IMR-90 (cell line): Measurements from ENCODE around the gene DEAF1. TPM values are rescaled to one million over a fixed set of nuclear protein-coding genes. Genes with fewer than 3 reads are reported as not detected.

Experiments used
- ATAC-seq: fragments of 200-7000 bp; cut with Tn5 transposase; 2 replicates; pipeline ENCODE4 v1.9.1; 2020; ENCODE audit warnings: low read depth, mild to moderate bottlenecking, moderate library complexity
- BruUV-seq: library from RNA; stranded (reverse); fragments of 400-500 nt; replicated peaks from 2 replicates; lab custom pipeline; 2021; lab: Mats Ljungman, UMichigan
- CTCF ChIA-PET: fragments of 300-600 bp; formaldehyde crosslinking; extraction: SDS; loops from one replicate; lab custom pipeline; 2021; ENCODE audit warnings: antibody characterized with exemption; lab: Yijun Ruan, JAX
- POLR2A ChIA-PET: fragments of 300-600 bp; sonication (Branson Sonifier 250); formaldehyde crosslinking; loops from one replicate; lab custom pipeline; 2022; ENCODE audit warnings: antibody characterized with exemption; ENCODE audit not compliant: unreplicated experiment; lab: Charles Lee
- DNase-seq: peaks from one replicate; pipeline ENCODE4 v3.0.0; 2013
- H2AFZ ChIP-seq: replicated peaks from 2 replicates; pipeline ENCODE3; 2013; ENCODE audit warnings: low read length, mild to moderate bottlenecking; ENCODE audit not compliant: poor library complexity
- H2AK5ac ChIP-seq: 2 replicates; pipeline ENCODE4 v1.6.1; 2013; ENCODE audit warnings: low read depth, low read length, inconsistent platforms
- H2AK9ac ChIP-seq: replicated peaks from 2 replicates; pipeline ENCODE3; 2013; ENCODE audit warnings: mild to moderate bottlenecking, low read depth, low read length, moderate library complexity; ENCODE audit not compliant: poor library complexity
- H2BK120ac ChIP-seq: 2 replicates; pipeline ENCODE4 v1.6.1; 2013; ENCODE audit warnings: low read depth, low read length, inconsistent platforms
- H2BK15ac ChIP-seq: 3 replicates; pipeline ENCODE4 v1.6.1; 2013; ENCODE audit warnings: low read depth, low read length, inconsistent platforms
- H2BK20ac ChIP-seq: 2 replicates; pipeline ENCODE4 v1.6.1; 2013; ENCODE audit warnings: low read depth, mild to moderate bottlenecking, inconsistent platforms, low read length, moderate library complexity
- H2BK5ac ChIP-seq: 2 replicates; pipeline ENCODE4 v1.6.1; 2013; ENCODE audit warnings: mild to moderate bottlenecking, low read depth, low read length, inconsistent platforms; ENCODE audit not compliant: poor library complexity, severe bottlenecking
- H3K14ac ChIP-seq: replicated peaks from 2 replicates; pipeline ENCODE4 v1.6.1; 2013; ENCODE audit warnings: low read depth, low read length, inconsistent platforms
- H3K18ac ChIP-seq: 2 replicates; pipeline ENCODE4 v1.6.1; 2013; ENCODE audit warnings: low read depth, low read length, control low read depth
- H3K23ac ChIP-seq: 2 replicates; pipeline ENCODE4 v1.6.1; 2013; ENCODE audit warnings: low read depth, low read length, inconsistent platforms
- H3K27ac ChIP-seq: 2 replicates; pipeline ENCODE4 v1.5.1; 2013; ENCODE audit warnings: mild to moderate bottlenecking, control low read depth, low read length; ENCODE audit not compliant: insufficient read depth
- H3K27me3 ChIP-seq: 2 replicates; pipeline ENCODE4 v1.6.1; 2013; ENCODE audit warnings: low read length; ENCODE audit not compliant: control insufficient read depth, insufficient read depth
- H3K36me3 ChIP-seq: 2 replicates; pipeline ENCODE4 v1.6.1; 2013; ENCODE audit warnings: low read length, mixed read lengths; ENCODE audit not compliant: control insufficient read depth, insufficient read depth
- H3K4ac ChIP-seq: 2 replicates; pipeline ENCODE4 v1.6.1; 2013; ENCODE audit warnings: low read depth, low read length, inconsistent platforms
- H3K4me1 ChIP-seq: 2 replicates; pipeline ENCODE4 v1.6.1; 2013; ENCODE audit warnings: low read length, mixed read lengths; ENCODE audit not compliant: control insufficient read depth, insufficient read depth
- H3K4me2 ChIP-seq: 2 replicates; pipeline ENCODE4 v1.6.1; 2013; ENCODE audit warnings: low read depth, mild to moderate bottlenecking, control low read depth, low read length, moderate library complexity
- H3K4me3 ChIP-seq: 2 replicates; pipeline ENCODE4 v1.5.1; 2013; ENCODE audit warnings: low read depth, mild to moderate bottlenecking, control low read depth, low read length, moderate library complexity; ENCODE audit not compliant: insufficient read depth
- H3K56ac ChIP-seq: 2 replicates; pipeline ENCODE4 v1.6.1; 2013; ENCODE audit warnings: low read length, inconsistent platforms; ENCODE audit not compliant: insufficient read depth; ENCODE audit errors: extremely low read depth
- H3K79me1 ChIP-seq, 2 experiments: 2 replicates each; pipeline ENCODE4 v1.6.1; 2013; ENCODE audit warnings: low read length in 2 of 2, inconsistent platforms in 1 of 2, low read depth in 1 of 2
- H3K9ac ChIP-seq: 2 replicates; pipeline ENCODE4 v1.6.1; 2013; ENCODE audit warnings: low read depth, low read length, control low read depth
- H3K9me1 ChIP-seq: 2 replicates; pipeline ENCODE4 v1.6.1; 2013; ENCODE audit warnings: low read length, inconsistent platforms; ENCODE audit not compliant: insufficient read depth
- H3K9me3 ChIP-seq: 2 replicates; pipeline ENCODE4 v1.6.1; 2013; ENCODE audit warnings: low read length; ENCODE audit not compliant: control insufficient read depth, insufficient read depth
- H4K20me1 ChIP-seq: 2 replicates; pipeline ENCODE4 v1.6.1; 2013; ENCODE audit warnings: low read length, inconsistent platforms; ENCODE audit not compliant: insufficient read depth
- H4K5ac ChIP-seq: 2 replicates; pipeline ENCODE4 v1.6.1; 2013; ENCODE audit warnings: mild to moderate bottlenecking, low read depth, low read length, control low read depth
- H4K8ac ChIP-seq, 2 experiments: 2 replicates each; pipeline ENCODE4 v1.6.1; 2013; ENCODE audit warnings: low read depth in 2 of 2, low read length in 2 of 2, control low read depth in 1 of 2, inconsistent platforms in 1 of 2
- H4K91ac ChIP-seq: 2 replicates; pipeline ENCODE4 v1.6.1; 2013; ENCODE audit warnings: low read depth, low read length, inconsistent platforms; ENCODE audit not compliant: insufficient read depth
- BHLHE40 ChIP-seq: fragments of 150-350 bp; IDR thresholded peaks from 2 replicates; pipeline ENCODE4 v1.6.1; 2016; ENCODE audit warnings: mild to moderate bottlenecking, low read depth, low read length
- CEBPB ChIP-seq: IDR thresholded peaks from 2 replicates; pipeline ENCODE4 v1.6.1; 2012; ENCODE audit warnings: low read depth, low read length, improper control_type of control experiment
- CHD1 ChIP-seq: IDR thresholded peaks from 2 replicates; pipeline ENCODE4 v1.6.1; 2012; ENCODE audit warnings: low read depth, low read length, improper control_type of control experiment
- ELK1 ChIP-seq: fragments of 150-350 bp; IDR thresholded peaks from 2 replicates; pipeline ENCODE4 v1.6.1; 2016; ENCODE audit warnings: low read depth, mild to moderate bottlenecking, low read length, moderate library complexity, borderline replicate concordance
- FOS ChIP-seq: fragments of 150-350 bp; IDR thresholded peaks from 2 replicates; pipeline ENCODE4 v1.6.1; 2016; ENCODE audit warnings: low read depth, low read length
- MAFK ChIP-seq: IDR thresholded peaks from 2 replicates; pipeline ENCODE4 v1.6.1; 2012; ENCODE audit warnings: low read depth, low read length, improper control_type of control experiment
- MAZ ChIP-seq: IDR thresholded peaks from 2 replicates; pipeline ENCODE4 v1.6.1; 2012; ENCODE audit warnings: low read depth, mild to moderate bottlenecking, low read length, improper control_type of control experiment, moderate library complexity, borderline replicate concordance
- MXI1 ChIP-seq: IDR thresholded peaks from 2 replicates; pipeline ENCODE4 v1.6.1; 2012; ENCODE audit warnings: low read depth, mild to moderate bottlenecking, low read length, moderate library complexity, borderline replicate concordance
- NFE2L2 ChIP-seq: fragments of 150-350 bp; IDR thresholded peaks from 2 replicates; pipeline ENCODE4 v1.6.1; 2016; ENCODE audit warnings: low read depth, mild to moderate bottlenecking, low read length
- POLR2A ChIP-seq: IDR thresholded peaks from 2 replicates; pipeline ENCODE4 v1.6.1; 2012; ENCODE audit warnings: mild to moderate bottlenecking, low read depth, low read length
- RAD21 ChIP-seq: IDR thresholded peaks from 2 replicates; pipeline ENCODE4 v1.6.1; 2012; ENCODE audit warnings: low read length, improper control_type of control experiment
- RCOR1 ChIP-seq: IDR thresholded peaks from 2 replicates; pipeline ENCODE4 v1.6.1; 2012; ENCODE audit warnings: mild to moderate bottlenecking, low read length, improper control_type of control experiment; ENCODE audit not compliant: insufficient replicate concordance
- RFX5 ChIP-seq: IDR thresholded peaks from 2 replicates; pipeline ENCODE4 v1.8.0; 2012; ENCODE audit warnings: low read depth, mild to moderate bottlenecking, low read length, moderate library complexity
- SMC3 ChIP-seq: fragments of 150-350 bp; IDR thresholded peaks from 2 replicates; pipeline ENCODE4 v1.6.1; 2016; ENCODE audit warnings: low read depth, mild to moderate bottlenecking, antibody characterized with exemption, low read length, moderate library complexity
- USF2 ChIP-seq: fragments of 150-350 bp; IDR thresholded peaks from 2 replicates; pipeline ENCODE4 v1.6.1; 2017; ENCODE audit warnings: mild to moderate bottlenecking, antibody characterized with exemption, low read length, low read depth
- WGBS, 2 experiments: methylation state at CpG; one replicate each; pipeline versions ENCODE4 v1.1.5 to v1.1.7; 2013; ENCODE audit warnings: missing lambda C conversion rate in 2 of 2; ENCODE audit not compliant: insufficient read length in 1 of 2; ENCODE audit errors: extremely low coverage in 2 of 2; 5-methylcytosine and 5-hydroxymethylcytosine counted together
- dilution Hi-C: fragments of 300-500 bp; cut with HindIII; formaldehyde crosslinking; loops from one replicate; pipeline ENCODE4 v1.14.3; 2018; ENCODE audit warnings: low sequenced_read_pairs; ENCODE audit not compliant: unreplicated experiment
- in situ Hi-C: fragments of 300-500 bp; cut with MboI; formaldehyde crosslinking; loops from 3 replicates; pipeline ENCODE4 v1.14.3; 2019; ENCODE audit warnings: low sequenced_read_pairs, inconsistent platforms, mixed read lengths
- intact Hi-C: fragments of 100-400 bp; cut with micrococcal nuclease; formaldehyde crosslinking; loops from 2 replicates; pipeline ENCODE4 v1.10.0; 2022
- polyA plus RNA-seq, 3 experiments: library from polyadenylated mRNA; depleted of rRNA; stranded (reverse); fragments of >200 nt; gene quantifications; 2 replicates each; pipeline ENCODE4 v1.2.3, GENCODE V29; 2012; ENCODE audit warnings: low replicate concordance in 1 of 3
- total RNA-seq: library from RNA; depleted of rRNA; stranded (reverse); fragments of >200 nt; gene quantifications from 2 replicates; pipeline ENCODE4 v1.2.3, GENCODE V29; 2012

DEAF1 gene
- total and polyA plus RNA-seq, 2 of the 4 experiments (the other 2 are of a cell fraction): 22.9 to 31.6 TPM

- Histone ChIP-seq H3K27ac (no peak overlapping the region), H4K8ac (no peak overlapping the region), H4K20me1 (peaks cover 10% of the 10 kb centered on the region), H3K9ac (no peak overlapping the region), H2AK9ac (peak overlapping the region; percentile 55), H4K5ac (no peak overlapping the region), H3K4me3 (no peak overlapping the region), H3K36me3 (peaks cover 56% of the 10 kb centered on the region), H3K14ac (no peak overlapping the region), H2AFZ (no peak overlapping the region), H2BK120ac (no peak overlapping the region), H3K18ac (no peak overlapping the region), H3K4ac (no peak overlapping the region), H3K27me3 (no peaks in the 10 kb centered on the region), H4K91ac (no peak overlapping the region), H3K9me1 (peaks cover 4% of the 10 kb centered on the region; the same call in 1 of the 2 replicates), H3K23ac (no peak overlapping the region), H3K4me1 (no peaks in the 10 kb centered on the region), H3K9me3 (no peaks in the 10 kb centered on the region), H3K56ac (no peak overlapping the region), H3K79me1 (peaks cover 7 to 29% of the 10 kb centered on the region in 2 experiments), H3K4me2 (no peak overlapping the region), H2BK15ac (no peak overlapping the region), H2AK5ac (no peak overlapping the region), H2BK20ac (no peak overlapping the region), H2BK5ac (no peak overlapping the region)
- in situ Hi-C loops: no loop called here
- dilution Hi-C loops: no loop called here
- POLR2A ChIA-PET: no interaction called here
- CTCF ChIA-PET: no interaction called here
- DNase-seq: no peak
- intact Hi-C loops: no loop called here
- ATAC-seq: no peak
- WGBS, 2 experiments: 92% methylated on average over 19 of the region's 30 CpGs; no CpG with 5 or more reads in 1 of the 2 experiments
- no TSS peak for BruUV-seq
- TF ChIP-seq POLR2A (no peak), ELK1 (no peak), RCOR1 (no peak), CEBPB (no peak), MXI1 (no peak), FOS (no peak), BHLHE40 (no peak), NFE2L2 (no peak), MAZ (no peak), CHD1 (no peak), RAD21 (no peak), RFX5 (no peak), SMC3 (no peak), MAFK (no peak), USF2 (no peak)
Measured at GRCh38 chr11:686451-687243, 8.4 kb downstream of the DEAF1 start.
